Tibial nerve (tissue), 4 donors: ENCODE measurements around the gene ADCY2. TPM values are rescaled to one million over a fixed set of nuclear protein-coding genes. Genes with fewer than 3 reads are reported as not detected.

Experiments
- DNase-seq, 2 donors: peaks; one replicate each; pipeline ENCODE4 v3.0.0-alpha.2; 2019; ENCODE audit warnings: low spot score in 2 of 2
- H3K27ac ChIP-seq, 4 donors: fragments of 200-600 bp; sonication (generic) in 3 of 4; one replicate each; pipeline ENCODE4 v1.5.1; 2017 to 2019; ENCODE audit warnings: mild to moderate bottlenecking in 1 of 4
- H3K27me3 ChIP-seq, 2 donors: fragments of 200-600 bp; sonication (generic) in 1 of 2; one replicate each; pipeline versions ENCODE4 v1.5.1 to v1.6.0; 2017 to 2019
- H3K36me3 ChIP-seq, 3 donors: fragments of 200-600 bp; sonication (generic); one replicate each; pipeline ENCODE4 v1.5.1; 2018 to 2019
- H3K4me1 ChIP-seq, 4 donors: fragments of 200-600 bp; sonication (generic) in 3 of 4; one replicate each; pipeline ENCODE4 v1.5.1; 2017 to 2019
- H3K4me3 ChIP-seq, 4 donors: fragments of 200-600 bp; sonication (generic) in 3 of 4; one replicate each; pipeline ENCODE4 v1.5.1; 2017 to 2019; ENCODE audit warnings: mild to moderate bottlenecking in 1 of 4, moderate library complexity in 1 of 4
- H3K9me3 ChIP-seq, 4 donors: fragments of 200-600 bp; sonication (generic) in 3 of 4; one replicate each; pipeline ENCODE4 v1.5.1; 2017 to 2019
- EP300 ChIP-seq, 2 donors: sonication (generic); formaldehyde crosslinking; IDR thresholded peaks; one replicate each; pipeline ENCODE4 v1.6.1; 2017; ENCODE audit warnings: antibody characterized with exemption in 2 of 2, mild to moderate bottlenecking in 1 of 2
- POLR2A ChIP-seq, 2 donors: fragments of 450-650 bp; IDR thresholded peaks; one replicate each; pipeline ENCODE4 v1.6.1; 2017; ENCODE audit warnings: antibody characterized with exemption in 2 of 2, mild to moderate bottlenecking in 2 of 2, moderate library complexity in 2 of 2
- WGBS, 2 donors: methylation state at CpG; one replicate each; pipeline ENCODE4 v1.1.5; 2018; 5-methylcytosine and 5-hydroxymethylcytosine counted together
- total RNA-seq, 4 donors: library from RNA; depleted of rRNA; stranded (reverse); fragments of >200 nt; gene quantifications; one replicate each; pipeline ENCODE4 v1.1.0, GENCODE V29; 2016
- TF ChIP-seq, protein P1 (sequence below), 5 experiments: fragments of 200-600 bp in 3 of 5; fragments of 450-650 bp in 2 of 5; sonication (generic) in 3 of 5; IDR thresholded peaks; one replicate each; pipeline ENCODE4 v1.5.1; 2016 to 2019; ENCODE audit warnings: antibody characterized with exemption in 5 of 5, mild to moderate bottlenecking in 3 of 5, moderate library complexity in 2 of 5

The ADCY2 gene
- total RNA-seq, 4 donors from 2014 or later: 4.2 to 11.8 (median 10.0) TPM

DNA sequence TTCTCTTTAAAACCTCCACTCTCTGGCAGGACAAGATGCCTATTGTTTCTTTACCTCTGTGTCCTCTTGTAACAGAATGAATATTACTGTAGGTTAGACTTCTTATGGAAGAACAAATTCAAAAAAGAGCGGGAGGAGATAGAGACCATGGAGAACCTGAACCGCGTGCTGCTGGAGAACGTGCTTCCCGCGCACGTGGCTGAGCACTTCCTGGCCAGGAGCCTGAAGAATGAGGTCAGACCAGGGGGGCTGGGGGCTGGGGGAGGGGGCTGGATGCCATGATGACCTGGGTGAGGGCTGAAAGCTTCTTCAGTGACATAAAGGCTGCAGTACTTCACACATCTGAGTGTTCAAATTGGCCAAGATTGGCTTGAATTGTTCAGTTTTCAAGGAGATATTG, 393.6 kb downstream of the ADCY2 start:
- Histone ChIP-seq H3K9me3 (no peaks in the 10 kb centered on the region), H3K27me3 (no peaks in the 10 kb centered on the region), H3K27ac (no peak overlapping the region), H3K4me1 (peaks cover 0 to 12% (median 0%) of the 10 kb centered on the region in 4 donors), H3K36me3 (no peaks in the 10 kb centered on the region), H3K4me3 (no peak overlapping the region)
- TF ChIP-seq, protein P1, sequence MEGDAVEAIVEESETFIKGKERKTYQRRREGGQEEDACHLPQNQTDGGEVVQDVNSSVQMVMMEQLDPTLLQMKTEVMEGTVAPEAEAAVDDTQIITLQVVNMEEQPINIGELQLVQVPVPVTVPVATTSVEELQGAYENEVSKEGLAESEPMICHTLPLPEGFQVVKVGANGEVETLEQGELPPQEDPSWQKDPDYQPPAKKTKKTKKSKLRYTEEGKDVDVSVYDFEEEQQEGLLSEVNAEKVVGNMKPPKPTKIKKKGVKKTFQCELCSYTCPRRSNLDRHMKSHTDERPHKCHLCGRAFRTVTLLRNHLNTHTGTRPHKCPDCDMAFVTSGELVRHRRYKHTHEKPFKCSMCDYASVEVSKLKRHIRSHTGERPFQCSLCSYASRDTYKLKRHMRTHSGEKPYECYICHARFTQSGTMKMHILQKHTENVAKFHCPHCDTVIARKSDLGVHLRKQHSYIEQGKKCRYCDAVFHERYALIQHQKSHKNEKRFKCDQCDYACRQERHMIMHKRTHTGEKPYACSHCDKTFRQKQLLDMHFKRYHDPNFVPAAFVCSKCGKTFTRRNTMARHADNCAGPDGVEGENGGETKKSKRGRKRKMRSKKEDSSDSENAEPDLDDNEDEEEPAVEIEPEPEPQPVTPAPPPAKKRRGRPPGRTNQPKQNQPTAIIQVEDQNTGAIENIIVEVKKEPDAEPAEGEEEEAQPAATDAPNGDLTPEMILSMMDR (IDR thresholded peaks at IDR 0.05): no peak
- no peak for TF ChIP-seq EP300 (IDR thresholded peaks at IDR 0.05)
- no peak for TF ChIP-seq POLR2A (IDR thresholded peaks at IDR 0.05)
- DNase-seq: no peak
- 65 to 75% methylated on average over 7 of the region's 7 CpGs for WGBS, 2 donors

DNA sequence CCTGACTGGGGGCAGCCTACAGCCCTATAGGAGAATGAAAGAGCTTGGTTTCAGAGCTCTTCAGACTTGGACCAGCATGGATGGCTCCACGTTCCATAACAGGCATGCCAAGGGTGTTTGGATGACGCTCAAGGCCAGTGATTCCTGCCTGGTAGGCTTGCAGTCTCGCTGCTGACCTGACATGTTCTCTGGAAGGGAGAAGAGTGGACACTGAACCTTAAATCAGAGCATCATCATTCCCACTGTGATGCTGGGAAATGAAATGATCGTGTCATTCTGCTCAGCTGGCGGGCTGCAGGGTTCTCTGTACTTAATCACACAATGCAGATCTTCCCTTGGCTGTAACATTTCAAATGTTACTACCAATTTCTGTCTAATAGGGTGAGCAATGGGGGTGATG, 398.0 kb downstream of the ADCY2 start:
- Histone ChIP-seq H3K4me3 (no peak overlapping the region), H3K4me1 (peaks cover 0 to 18% (median 0%) of the 10 kb centered on the region in 4 donors), H3K36me3 (no peaks in the 10 kb centered on the region), H3K27me3 (no peaks in the 10 kb centered on the region), H3K9me3 (no peaks in the 10 kb centered on the region), H3K27ac (no peak overlapping the region)
- TF ChIP-seq EP300 (IDR thresholded peaks at IDR 0.05) (no peak), POLR2A (IDR thresholded peaks at IDR 0.05) (no peak)
- TF ChIP-seq, protein P1 (IDR thresholded peaks at IDR 0.05): no peak
- WGBS, 2 donors: 82 to 87% methylated on average over 5 of the region's 5 CpGs
- DNase-seq: no peak

DNA sequence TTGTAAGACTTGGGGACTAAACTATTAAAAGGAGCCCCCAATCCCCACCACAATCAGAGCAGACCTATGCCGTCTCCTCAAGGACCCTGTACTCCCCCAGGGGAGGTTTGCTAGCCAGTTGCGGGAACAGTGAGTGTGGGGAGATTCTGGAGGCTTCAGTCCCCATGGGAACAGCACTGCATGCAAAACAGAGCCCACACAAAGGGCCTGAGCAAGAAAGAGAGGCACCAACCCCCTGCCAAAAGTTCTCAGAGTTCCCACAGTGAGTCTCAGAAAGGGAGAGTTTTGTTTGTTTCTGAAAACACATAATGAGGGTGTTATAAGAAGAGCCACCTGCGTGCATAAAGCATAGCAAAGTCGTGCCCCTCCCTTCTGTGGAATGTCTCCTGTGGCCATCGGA, 398.4 kb downstream of the ADCY2 start:
- WGBS, 2 donors: 46% methylated on average over 5 of the region's 5 CpGs
- no peak overlapping the region for H3K27ac ChIP-seq
- TF ChIP-seq POLR2A (IDR thresholded peaks at IDR 0.05) (no peak), EP300 (IDR thresholded peaks at IDR 0.05) (no peak)
- TF ChIP-seq, protein P1 (IDR thresholded peaks at IDR 0.05): no peak
- H3K4me1 ChIP-seq: peaks cover 0 to 18% (median 0%) of the 10 kb centered on the region in 4 donors
- no peaks in the 10 kb centered on the region for H3K9me3 ChIP-seq
- H3K4me3 ChIP-seq: no peak overlapping the region
- no peaks in the 10 kb centered on the region for H3K27me3 ChIP-seq
- no peaks in the 10 kb centered on the region for H3K36me3 ChIP-seq
- DNase-seq: no peak

DNA sequence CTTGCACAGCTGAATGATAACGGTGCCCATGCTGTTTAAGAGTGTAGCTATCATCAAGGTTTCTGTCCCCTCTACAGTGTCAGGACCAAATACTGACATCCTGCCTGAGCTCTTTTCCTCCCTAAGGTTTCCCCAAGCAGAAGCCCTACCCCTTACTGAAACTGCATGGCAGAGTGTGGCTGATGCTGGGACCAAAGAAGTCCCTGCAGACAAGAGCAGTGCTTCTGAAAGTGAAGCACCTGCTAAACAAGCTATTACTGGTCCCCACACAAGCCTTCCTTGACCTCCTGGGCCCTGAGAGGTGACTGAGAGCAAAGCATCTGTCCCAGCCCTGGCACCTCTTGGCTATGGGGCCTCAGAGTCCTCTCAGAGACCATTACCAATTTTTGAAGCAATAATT, 398.9 kb downstream of the ADCY2 start:
- Histone ChIP-seq H3K36me3 (no peaks in the 10 kb centered on the region), H3K4me3 (no peak overlapping the region), H3K4me1 (peaks cover 0 to 18% (median 0%) of the 10 kb centered on the region in 4 donors), H3K9me3 (no peaks in the 10 kb centered on the region), H3K27ac (no peak overlapping the region), H3K27me3 (no peaks in the 10 kb centered on the region)
- 57 to 70% methylated on average over 1 of the region's 1 CpG for WGBS, 2 donors
- no peak for DNase-seq
- TF ChIP-seq, protein P1 (IDR thresholded peaks at IDR 0.05): no peak
- TF ChIP-seq EP300 (IDR thresholded peaks at IDR 0.05) (no peak), POLR2A (IDR thresholded peaks at IDR 0.05) (no peak)

DNA sequence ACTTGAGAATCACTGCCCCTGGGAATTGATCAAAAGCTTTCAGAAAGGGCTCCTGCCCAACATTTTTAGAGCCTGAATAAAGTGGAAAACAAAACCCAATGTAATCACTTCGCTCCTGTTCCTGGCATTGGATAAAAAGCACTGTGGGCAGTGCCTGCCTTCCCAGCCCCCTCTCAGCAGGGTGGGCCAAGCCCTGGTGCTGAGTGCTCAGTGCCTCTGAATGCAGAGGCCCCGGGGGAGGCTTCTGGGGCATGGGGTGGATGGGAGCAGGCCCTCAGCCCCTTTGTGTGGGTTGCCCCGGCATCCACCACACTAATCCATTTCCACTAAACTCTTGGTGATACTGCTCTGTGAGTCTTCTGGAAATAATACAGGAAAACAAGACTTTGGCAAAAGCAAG, 399.4 kb downstream of the ADCY2 start:
- Histone ChIP-seq H3K27ac (no peak overlapping the region), H3K9me3 (no peaks in the 10 kb centered on the region), H3K4me3 (no peak overlapping the region), H3K27me3 (no peaks in the 10 kb centered on the region), H3K36me3 (no peaks in the 10 kb centered on the region), H3K4me1 (peaks cover 0 to 18% (median 0%) of the 10 kb centered on the region in 4 donors)
- WGBS, 2 donors: 54 to 56% methylated on average over 3 of the region's 3 CpGs
- no peak for DNase-seq
- TF ChIP-seq, protein P1 (IDR thresholded peaks at IDR 0.05): no peak
- TF ChIP-seq POLR2A (IDR thresholded peaks at IDR 0.05) (no peak), EP300 (IDR thresholded peaks at IDR 0.05) (no peak)
